GM20000 (cell line): ENCODE data around the gene RUNDC3A.
A peak's percentile ranks its signal among the peaks of the same experiment; 100 is the strongest.
"Not testable (repeated sequence)": the region's sequence is repeated elsewhere in the genome, so short reads cannot be mapped to it uniquely, and the experiment has no call there.

ENCODE experiments used
- DNase-seq: peaks from one replicate; pipeline ENCODE4 v3.0.0; 2012; ENCODE audit warnings: low spot score
- CTCF ChIP-seq: IDR thresholded peaks from 2 replicates; pipeline ENCODE4 v1.5.1; 2012; ENCODE audit warnings: mild to moderate bottlenecking, control low read depth; ENCODE audit errors: extremely low read depth, missing control alignments

RUNDC3A gene

DNA sequence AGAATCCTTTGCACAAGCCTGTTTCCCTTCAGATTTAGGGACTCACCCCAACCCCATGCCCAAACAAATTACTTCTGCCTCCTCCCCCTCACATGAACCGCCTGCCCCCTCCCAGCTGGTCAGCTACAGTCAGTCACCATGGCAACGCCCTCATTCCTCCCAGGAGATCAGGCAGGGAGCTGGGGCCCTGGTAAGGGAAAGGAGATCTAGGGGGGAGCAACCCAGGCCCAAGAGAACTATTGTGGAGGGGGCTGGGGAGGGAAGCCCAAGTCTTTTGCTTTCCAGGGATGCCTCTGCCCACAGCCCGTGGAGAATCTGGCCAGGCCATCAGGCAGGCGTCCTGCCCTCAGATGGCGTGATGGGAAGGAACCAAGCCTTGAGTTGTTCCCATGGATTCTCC, 52.4 kb downstream of the RUNDC3A start:
- DNase-seq, result no peak
- TF ChIP-seq CTCF, result no peak

DNA sequence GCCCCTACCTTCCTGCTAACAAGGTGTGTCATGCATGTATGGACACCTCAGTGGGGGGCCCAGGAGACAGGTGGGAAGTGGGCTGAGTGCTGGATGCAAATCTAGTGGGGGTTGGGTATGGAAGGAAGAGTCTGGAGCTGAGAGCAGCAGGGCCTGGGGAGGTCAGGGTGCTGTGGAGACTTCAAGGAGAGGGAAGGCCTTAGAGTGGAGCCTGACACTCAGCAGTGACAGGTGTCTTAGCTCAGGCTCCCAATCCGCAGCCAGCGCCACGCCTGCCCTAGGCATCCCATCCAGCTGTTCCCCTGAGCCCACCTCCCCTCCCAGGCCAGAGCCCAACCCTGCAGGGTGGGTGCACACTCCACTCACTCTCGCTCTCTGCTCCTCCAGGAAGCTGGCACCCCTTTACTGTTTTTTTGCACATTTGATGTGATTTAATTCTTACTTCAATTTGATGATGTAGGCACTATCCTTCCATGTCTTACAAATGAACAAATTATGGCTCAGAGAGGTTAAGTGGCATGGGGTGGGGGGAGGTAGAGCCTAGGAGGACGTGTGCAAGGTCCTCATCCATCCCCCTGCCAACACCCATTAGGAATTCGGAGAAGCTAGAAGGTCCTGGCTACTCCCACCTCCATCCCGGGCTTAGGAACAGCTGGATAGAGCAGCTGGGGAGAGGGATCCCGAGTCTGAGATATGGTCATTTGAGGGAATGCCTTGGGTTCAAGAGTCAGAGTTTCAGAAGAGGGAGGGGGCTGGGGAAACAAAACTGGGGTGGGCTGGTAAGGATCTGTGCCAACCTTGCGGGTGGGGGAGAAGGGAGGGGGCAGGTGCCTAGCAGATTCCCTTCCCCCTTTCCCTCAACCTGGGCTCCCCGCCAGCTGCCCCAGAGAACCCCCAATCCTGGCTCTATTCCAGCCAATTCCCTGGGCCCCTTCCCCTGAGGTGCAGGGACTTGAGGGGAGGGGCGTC, 53.2 kb downstream of the RUNDC3A start:
- no peak for DNase-seq
- TF ChIP-seq CTCF, result no peak

GRCh38 chr17:44362459-44362948, 54.1 kb downstream of the RUNDC3A start:
- TF ChIP-seq CTCF, result no peak
- DNase-seq, result no peak

GRCh38 chr17:44362949-44363612, 54.7 kb downstream of the RUNDC3A start:
- TF ChIP-seq CTCF, result no peak
- peak; percentile 77 for DNase-seq

DNA sequence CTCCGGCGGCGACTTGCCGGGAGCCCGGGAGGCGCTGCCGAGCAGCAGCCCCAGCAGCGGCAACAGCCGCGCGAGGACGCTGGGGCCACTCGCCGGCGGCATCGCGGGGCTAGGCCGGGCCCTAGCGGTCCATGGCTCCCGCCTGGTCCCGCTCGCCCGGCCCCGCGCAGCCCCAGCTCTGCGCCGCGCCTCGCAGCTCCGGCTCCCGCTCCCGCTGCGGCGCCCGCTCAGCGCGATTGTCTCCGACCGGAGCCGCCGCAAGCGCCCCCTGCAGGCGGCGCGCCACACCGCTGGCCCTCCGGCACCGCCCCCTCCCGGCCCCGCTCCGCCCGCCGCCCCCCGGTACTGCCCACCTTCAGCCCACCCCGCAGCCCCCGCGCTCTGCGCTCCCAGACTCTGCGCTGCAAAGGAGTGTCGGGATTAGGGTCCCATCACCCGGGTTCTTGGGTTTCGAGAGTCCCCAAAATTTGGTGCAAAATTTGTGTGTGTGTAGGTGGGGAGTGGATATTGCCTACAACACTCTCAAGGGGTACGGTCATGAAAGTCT, 55.3 kb downstream of the RUNDC3A start, which contains the start of gene FAM171A2:
Gene FAM171A2 (minus strand): TSS at position 241 of the 547 bp plus-strand sequence. CDS start 139 bp downstream, at position 102.
- peak; percentile 95 for DNase-seq
- TF ChIP-seq CTCF, result peak; percentile 74

DNA sequence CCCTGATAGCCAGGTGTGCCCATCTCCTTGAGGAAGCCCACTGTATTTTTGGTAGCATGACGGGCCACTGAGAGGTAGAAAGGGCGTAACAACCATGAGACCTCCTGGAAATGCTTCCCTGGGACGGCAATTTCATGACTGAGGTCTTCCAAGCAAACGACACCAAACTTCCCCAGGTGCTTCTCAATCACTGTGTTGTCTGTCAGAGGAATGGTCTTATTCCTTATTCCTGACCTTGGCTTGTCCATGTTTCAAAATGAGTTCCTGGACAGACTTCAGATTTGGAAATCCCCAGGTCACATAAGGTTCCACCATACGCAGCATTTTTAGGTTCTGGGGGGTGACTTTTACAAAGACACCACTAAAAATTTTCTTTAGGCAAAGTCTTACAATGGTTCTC, 56.6 kb downstream of the RUNDC3A start:
- not testable (repeated sequence) for DNase-seq

- TF ChIP-seq CTCF, result no peak
- no peak for DNase-seq
Measured at GRCh38 chr17:44367231-44367979, 59.0 kb downstream of the RUNDC3A start.
